GM18498 (cell line): ENCODE data around the gene TRIM44.
"Not testable (repeated sequence)": the region's sequence is repeated elsewhere in the genome, so short reads cannot be mapped to it uniquely, and the experiment has no call there.

Experiments used
- ATAC-seq: cut with Tn5 transposase; IDR thresholded peaks from one replicate; pipeline ENCODE4 v1.9.1; 2021; ENCODE audit warnings: mild to moderate bottlenecking, moderate library complexity; ENCODE audit not compliant: unreplicated experiment

The TRIM44 gene

DNA sequence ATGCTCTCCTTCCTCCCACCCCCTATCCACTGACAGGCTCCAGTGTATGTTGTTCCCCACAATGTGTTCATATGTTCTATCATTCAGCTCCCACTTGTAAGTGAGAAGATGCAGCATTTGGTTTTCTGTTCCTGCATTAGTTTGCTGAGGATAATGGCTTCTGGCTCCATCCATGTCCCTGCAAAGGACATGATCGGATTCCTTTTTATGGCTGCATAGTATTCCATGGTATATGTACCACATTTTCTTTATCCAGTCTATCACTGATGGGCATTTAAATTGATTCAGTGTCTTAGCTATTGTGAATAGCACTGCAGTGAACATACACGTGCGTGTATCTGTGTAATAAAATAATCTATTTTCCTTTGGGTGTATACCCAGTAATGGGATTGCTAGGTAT lies 5.8 kb downstream of the TRIM44 start:
- not testable (repeated sequence) for ATAC-seq

DNA sequence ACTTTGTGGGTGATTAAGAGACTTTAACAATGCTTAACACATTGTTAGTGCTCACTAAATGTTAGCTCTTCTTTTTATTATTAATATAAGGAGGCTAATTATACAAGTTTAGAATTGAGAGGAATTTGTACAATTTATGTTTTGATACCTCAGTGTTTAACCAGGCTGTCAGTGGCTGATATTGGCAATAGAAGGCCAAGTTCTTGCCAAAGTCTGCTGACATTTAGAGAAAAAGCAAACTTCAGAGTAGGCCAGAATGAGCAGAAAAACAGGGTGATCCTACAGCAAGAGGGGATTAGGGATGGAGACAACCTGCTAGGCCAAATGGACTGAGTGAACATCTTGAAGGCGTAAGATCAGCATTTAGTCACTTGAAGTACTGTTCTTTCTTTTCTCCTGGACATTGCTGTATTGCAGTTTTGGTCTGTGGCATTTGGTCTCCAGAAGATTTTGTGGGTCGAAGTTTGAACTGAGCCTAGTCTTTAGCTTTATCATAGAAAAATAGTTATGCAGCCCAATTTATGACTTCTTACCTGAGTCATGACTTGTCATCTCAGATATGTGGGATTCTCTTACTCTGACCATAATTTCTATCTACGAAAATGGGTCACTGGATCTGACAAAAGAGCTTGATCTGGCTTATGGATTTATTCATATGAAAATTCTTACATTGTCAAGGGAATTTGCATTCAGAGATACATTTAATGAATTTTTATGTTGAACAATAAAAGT lies 9.0 kb downstream of the TRIM44 start:
- no peak for ATAC-seq

DNA sequence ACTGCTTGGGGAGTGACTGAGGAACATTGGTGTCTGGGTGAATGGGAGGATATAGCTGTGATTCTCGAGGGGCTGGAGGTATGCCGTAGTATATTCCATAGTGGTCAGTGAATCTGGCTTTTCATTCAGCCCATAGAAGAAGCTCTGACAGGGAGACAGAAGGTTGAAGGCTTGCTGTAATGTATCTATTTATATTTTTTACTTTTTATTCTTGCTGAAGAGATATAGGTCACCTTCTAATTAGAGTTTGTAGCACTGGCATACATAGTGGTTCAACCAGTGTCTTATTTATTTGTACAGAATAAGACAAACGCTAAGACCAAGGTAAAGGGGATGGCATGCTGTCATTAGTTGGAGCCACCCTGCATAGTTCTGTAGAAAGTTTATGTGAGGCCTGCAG lies 10.0 kb downstream of the TRIM44 start:
- ATAC-seq = no peak

DNA sequence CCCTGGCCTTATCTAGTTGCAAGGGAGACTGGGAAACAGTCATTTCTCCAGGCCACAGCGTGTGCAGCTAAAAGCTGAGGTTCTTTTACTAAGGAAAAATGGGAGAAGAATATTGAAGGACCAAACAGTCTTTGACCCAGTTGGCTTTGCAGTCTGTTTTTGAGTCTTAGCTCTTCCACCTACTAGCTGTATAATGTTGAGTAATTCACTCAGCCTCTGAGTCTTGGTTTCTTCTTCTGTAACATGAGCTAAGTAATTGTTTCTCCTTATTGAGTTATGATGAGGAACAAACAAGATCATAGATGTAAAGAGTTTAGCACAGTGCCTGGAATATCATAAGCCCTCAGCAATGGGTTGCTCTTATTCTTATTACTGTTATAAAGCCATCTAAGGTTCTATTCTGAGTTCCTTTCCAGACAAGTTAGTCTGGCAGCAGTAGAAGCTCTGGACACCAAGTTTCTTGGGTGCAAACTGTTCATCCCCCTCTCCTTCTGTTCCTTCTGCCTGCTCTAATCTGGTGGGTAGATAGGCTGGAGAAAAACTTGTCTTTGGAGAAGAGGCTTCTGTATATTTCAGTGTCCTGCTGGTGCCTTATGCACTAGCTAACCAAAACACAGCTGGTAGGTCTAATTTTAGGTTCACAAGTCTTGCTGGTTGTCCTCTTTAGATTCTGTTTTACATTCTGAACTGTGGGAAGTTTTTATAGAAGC lies 13.5 kb downstream of the TRIM44 start:
- ATAC-seq = peak; percentile 73

DNA sequence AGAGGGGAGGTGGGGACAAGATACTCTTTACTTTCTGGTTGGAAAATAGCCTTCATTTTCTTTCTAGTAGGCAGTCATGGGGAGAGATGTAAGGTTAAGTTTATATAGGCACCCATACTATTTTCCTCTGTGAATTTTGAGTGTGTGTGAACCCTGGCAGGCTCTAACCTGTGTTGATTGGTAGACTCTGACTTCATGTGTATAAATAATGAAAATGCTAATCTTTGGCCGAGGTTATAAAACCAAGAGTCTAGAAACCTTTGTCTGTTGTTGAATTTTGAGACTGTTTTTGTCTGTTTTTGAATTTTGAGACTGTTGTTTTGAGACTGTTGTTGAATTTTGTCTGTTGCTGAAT lies 14.0 kb downstream of the TRIM44 start:
- peak; percentile 29 for ATAC-seq

DNA sequence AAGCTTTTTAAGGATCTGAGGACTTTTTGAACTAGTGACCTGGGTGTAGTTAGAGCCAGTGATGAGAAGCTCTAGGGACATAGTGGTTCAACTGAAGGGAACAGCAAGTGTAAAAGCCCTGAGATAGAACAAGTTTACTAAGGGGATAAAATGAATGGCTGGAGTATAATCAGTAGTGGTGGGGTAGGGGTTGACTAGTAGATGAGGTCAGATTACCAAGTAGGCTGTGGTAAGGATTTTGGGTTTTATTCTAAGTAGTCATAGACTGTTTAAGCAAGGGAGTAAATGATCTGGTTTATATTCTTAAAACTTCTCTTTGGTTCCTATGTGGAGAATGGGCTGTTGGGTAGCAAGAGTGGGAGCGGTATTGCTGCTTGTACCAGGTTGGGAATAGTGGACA lies 15.3 kb downstream of the TRIM44 start:
- no peak for ATAC-seq

DNA sequence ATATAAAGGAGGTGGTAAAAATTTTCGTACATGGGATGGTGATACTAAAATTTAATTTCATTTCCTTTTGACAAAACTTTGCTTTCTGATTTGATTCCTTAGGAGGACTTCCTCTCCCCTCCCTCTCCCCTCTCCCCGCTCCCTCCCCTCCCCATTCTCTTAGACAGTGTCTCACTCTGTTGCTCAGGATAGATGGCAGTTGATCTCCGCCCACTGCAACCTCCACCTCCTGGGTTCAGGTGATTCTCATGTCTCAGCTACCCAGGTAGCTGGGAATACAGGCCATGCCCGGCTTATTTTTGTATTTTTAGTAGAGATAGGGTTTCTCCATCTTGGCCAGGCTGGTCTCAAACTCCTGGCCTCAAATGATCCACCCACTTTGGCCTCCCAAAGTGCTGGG lies 15.9 kb downstream of the TRIM44 start:
- no peak for ATAC-seq

DNA sequence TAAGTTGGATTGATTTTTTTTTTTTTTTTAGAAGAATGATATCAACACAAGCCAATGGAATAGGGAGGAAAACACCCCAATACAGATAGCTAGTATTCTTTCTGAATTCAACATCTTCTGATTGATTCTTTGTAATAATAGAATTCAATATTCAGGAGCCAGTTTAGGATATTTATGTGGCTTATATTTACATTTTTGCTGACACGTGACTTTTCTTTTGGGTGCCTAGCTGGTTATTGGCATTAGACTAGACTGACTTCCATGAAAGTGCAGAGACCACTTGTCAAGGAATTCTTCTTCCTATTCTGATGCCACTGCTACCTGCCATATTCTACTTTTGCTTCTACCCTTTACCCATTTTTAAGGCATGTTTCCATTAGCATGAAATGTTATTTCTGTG lies 16.4 kb downstream of the TRIM44 start:
- ATAC-seq = no peak

DNA sequence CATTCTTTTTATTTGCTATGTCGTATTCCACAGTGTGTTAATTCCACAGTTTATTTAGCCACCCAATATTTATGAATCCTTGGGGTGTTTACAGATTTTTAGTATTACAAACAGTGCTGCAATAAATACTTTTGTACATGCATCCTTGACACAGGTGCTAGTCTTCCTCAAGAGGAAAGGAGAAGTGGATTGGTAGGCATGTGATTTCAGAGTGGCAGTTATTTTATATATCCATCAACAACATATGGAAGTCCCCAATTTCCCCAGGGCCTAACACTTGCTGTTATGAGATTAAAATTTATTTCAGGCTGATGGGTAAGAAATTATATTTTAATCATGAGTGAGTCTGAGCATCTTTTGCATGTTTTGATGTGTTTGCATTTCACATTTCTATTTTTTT lies 17.9 kb downstream of the TRIM44 start:
- no peak for ATAC-seq

DNA sequence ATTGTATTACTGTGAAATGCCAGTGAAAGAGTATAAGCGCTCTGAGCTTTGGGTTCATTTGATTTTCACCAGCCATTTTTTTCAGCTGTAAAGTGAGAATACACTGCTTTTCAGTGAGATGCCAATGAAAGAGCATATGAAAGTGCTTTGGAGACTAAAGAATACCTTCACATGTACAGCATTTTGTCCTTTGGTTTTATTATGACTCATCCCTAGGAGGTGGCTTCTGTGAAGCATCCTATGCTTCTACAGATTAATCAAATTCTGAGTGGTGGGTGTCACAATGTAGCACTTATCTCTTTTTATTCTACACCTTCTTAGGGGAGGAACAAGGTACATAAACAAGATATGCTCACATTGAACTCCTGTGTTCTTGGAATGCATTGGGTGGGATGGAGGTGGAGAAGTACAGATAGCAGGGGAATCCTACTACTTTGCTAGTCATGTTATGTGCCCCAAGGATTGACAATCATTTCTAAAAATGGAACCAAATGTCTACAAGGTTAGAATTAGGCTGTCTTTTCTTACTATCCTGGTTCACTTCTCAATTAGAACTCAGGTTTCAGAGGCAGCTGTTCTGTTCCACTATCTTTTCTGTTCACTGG lies 18.7 kb downstream of the TRIM44 start:
- no peak for ATAC-seq

DNA sequence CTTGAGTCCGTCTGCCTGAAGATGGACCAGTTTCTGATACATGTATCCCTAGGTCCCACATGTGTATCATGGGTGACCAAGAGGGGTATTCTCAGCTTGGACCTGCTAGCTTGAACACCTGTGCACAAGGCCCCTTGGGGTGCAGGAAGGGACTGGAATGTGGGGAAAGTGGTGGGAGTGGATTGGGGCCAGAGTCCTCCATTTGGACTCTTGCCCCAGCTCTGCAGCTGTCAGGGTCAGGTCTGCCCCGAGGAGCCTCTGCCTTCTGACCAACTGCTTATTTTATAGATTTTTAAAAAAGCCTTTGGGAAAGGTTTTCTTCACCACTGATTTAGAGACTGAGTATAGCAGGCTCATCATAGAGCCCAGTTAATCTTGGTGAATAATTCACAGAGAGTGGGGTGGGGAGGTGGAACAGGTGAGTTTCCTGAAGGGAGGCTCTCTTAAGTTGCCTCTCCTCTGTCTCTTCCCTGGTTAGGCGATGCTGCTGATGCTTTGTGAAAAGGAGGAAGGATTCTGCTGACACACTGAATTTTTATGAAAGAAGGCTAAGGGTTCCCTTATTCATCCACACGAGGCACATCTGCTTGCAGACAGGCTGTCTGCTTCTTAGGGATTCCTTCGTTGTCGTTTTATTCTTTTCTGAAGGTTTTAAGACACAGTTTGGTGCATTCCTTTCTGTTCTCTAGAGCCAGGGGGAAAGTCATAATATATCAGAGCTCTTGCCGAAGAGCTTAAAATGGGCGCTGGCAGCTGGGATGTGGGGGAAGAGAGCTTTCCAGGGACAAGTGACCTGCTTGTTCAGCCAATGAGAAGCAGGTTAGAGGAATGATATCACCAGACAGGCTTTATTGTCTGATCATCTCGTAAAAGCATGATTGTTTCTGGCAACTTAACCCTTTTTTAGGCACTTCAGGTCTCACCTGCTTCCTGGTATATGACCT lies 19.9 kb downstream of the TRIM44 start:
- no peak for ATAC-seq

DNA sequence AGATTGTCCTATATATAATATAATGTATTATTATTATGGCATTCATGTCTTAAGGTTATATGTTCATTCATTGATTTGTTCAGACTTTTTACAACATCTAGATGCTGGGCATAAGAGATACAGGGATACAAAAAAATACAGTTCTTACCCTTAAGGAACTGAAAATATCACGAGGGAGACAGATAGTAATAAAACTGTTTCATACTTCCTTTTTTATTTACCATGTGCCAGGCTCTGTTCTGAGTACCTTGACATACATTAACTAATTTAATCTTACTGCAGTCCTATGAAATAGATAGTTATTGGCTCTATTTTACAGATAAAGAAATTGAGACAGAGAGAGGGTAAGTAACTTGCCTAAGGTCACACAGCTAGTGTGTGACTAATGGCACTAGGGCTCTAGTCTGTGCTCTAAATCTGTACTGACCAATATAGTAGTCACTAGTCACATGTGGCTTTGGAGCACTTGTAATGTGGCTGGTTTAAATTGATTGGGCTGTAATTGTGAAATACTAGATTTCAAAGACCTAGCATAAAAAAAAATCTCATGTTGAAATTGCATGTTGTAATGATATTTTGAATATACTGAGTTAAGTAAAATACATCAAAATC lies 21.3 kb downstream of the TRIM44 start:
- ATAC-seq = peak; percentile 78

DNA sequence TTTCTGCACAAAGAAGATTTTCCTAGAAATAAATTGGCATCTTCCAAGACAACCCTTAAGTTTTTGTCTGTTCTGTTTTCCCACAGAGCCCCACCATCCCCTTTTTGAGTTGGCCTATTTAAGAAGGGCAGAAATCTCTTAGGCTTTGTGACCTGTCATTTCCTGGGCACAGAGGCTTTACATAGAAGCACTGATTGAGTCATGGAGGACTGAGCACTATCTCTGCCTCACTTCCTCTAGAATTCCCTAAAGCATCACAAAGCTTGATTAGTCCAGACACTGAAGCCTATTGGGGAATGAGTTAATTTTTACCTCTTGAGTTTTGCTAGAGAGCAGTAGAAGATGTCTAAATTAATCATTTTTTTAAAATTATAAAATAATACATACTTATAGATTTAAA lies 25.4 kb downstream of the TRIM44 start:
- ATAC-seq = no peak

DNA sequence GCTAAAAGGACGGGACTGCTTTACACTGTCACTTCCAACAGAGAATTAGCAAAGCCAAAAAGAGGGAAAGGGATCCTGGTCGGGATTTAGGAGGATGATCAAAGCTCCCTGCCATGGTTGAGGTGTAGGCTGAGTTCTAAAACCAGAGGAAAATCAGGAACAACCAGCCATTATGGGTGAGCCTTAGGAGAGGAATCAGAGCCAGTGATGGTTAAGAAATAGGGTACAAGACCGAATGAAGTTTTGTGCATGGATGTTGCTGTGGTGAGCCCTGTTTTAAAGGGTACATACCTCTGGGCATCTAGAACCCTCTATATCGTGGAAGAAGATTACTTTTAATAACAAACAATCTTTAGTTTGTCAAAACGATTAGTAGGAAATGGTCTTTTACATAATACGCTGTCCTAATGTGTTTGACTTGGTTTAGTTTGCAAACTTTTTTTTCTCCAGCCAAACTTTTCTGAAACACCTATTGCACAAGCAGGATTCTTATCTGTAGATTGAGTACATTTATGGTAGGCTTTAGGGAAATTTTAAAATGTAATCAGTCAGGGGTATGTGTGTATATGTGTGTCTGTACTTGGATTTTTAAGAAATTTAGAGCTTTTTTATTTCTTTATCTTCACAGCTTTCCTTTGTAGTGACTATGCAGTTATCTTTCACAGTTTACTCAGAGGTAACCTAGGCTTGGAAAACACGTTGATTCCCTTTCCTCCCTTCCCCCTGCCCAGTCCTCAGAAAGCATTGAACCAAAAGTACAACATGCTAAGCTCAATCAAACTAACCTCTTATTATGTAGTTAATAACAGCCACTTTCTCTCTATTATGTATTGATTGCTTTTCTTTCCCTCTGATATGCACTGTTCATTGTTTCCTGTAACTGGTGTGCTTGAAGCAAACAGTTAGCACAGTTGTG lies 26.8 kb downstream of the TRIM44 start:
- ATAC-seq = no peak

DNA sequence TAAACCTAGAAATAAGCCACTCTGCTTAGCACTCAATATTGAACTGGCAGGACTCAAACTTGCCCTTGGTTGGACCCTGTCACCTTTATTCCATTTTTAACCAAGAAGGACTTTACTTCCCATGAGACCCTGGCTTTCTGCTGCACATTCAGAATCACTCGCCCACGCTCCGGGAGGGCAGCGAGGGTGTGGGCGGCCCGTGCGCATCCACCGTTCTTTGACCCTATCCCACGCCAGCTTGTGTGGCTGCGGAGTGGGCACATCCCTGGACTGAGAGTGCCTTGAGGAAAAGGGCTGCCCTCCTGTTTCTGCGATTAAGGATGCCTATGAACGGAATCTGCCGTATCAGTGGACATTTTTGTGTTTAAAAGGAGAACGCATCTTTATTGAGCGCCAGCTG lies 39.6 kb downstream of the TRIM44 start:
- ATAC-seq = no peak

DNA sequence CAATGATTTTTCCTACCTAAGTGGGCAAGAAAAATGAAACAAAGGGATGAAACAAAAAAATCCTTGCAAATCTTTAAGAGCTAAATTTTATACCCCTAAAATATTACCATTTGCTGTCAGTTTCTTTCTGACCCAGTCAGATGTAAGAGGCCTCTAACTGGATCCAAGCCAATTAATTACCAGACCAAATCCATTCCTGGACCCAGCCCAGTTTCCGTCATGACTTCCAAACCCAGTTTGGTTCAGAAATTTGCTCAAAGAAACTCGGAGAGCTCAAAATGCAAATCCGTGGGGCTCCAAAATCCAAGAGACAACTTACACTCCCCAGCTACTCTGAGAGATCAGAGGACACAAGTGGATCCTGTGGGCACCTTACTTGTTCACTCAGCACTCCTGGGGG lies 46.8 kb downstream of the TRIM44 start:
- no peak for ATAC-seq

DNA sequence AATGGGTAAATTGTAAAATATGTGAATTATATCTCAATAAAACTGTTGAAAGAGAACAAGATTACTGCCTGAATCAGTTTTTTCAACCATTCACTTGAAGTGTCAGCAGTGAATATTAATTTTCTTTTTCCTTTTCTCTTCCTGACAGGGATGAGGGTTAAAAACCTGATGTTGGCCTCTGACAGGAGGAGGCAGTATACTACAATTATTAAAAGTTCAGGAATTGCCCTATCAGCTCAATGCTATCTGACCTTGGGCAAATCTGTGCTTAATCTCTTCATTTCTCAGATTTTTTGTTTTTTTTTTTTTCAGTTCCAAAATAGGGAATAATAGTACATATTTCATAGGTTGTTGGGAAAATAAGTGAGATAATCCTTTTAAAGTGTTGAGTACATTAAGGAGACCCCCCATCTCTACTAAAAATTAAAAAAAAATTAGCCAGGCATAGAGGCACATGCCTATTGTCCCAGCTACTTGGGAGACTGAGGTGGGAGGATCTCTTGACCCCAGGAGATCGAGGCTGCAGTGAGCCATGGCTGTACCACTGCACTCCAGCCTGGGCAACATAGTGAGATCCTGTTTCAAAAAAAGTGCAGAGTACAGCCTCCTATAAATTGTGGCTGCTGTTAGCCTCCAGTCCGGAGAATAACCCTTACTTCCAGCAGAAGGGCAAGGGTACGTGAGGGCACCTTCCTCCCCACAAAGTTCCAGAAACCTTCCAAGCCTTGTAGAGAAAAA lies 48.8 kb downstream of the TRIM44 start:
- no peak for ATAC-seq

DNA sequence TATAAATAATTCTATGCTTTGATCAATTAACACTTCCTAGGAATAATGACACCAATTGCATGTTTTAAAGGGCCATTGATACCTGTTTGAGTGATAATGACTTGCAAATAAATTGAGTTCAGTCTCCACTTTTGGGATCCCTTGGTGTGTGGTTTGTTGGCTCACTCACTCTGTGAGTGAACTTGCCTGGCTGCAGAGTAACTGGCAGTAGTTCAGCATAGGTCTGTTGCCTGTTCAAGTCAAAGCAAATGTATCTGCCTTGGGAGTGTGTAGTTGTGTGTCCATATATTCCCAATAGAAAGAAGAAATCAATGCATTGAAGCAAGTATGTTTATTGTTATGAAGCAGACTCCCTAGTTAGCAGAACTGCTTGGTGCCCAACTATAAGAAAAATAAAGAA lies 49.3 kb downstream of the TRIM44 start:
- no peak for ATAC-seq

DNA sequence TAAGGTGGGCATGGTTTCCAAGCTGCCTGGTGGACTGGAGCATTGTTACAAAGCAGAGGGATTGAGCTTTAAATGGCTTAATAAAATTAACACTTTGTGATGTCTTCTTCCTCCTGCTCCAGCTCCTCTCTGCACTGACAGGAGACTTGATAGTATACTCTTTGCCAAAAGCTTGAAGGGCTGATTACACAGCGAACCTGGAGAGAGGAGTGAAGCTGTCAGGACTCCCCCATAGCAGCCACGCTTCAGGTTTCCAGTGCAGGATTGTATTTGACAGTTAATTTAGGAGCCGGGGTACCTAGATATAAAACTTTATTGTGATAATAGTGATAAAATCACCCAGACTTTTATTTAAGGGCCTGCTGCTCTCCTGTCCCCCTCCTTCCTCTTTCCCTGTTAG lies 50.0 kb downstream of the TRIM44 start:
- no peak for ATAC-seq
